Kidney tubule cell (primary cell): ENCODE measurements around the gene SUN2.

ENCODE experiments used
- DNase-seq: peaks from one replicate; pipeline ENCODE4 v3.0.0-alpha.2; 2018; ENCODE audit warnings: low spot score

SUN2 gene

GRCh38 chr22:38753948-38754750, 1.6 kb downstream of the SUN2 start:
- peak; percentile 68 for DNase-seq

- no peak for DNase-seq
Measured at GRCh38 chr22:38751422-38752346, 4.1 kb downstream of the SUN2 start.

GRCh38 chr22:38751066-38751421, 4.8 kb downstream of the SUN2 start:
- no peak for DNase-seq

GRCh38 chr22:38750638-38751037, 5.2 kb downstream of the SUN2 start:
- no peak for DNase-seq

- DNase-seq: no peak
Measured at GRCh38 chr22:38750104-38750503, 5.7 kb downstream of the SUN2 start.

GRCh38 chr22:38748487-38749136, 7.2 kb downstream of the SUN2 start:
- no peak for DNase-seq

GRCh38 chr22:38745676-38746460, 9.9 kb downstream of the SUN2 start:
- DNase-seq: no peak

GRCh38 chr22:38744981-38745380, 10.8 kb downstream of the SUN2 start:
- no peak for DNase-seq

GRCh38 chr22:38742176-38742942, 13.4 kb downstream of the SUN2 start:
- no peak for DNase-seq

- DNase-seq: no peak
Measured at GRCh38 chr22:38741576-38741975, 14.2 kb downstream of the SUN2 start.

- DNase-seq: no peak
Measured at GRCh38 chr22:38741166-38741565, 14.6 kb downstream of the SUN2 start.

GRCh38 chr22:38740754-38741153, 15.0 kb downstream of the SUN2 start:
- no peak for DNase-seq

GRCh38 chr22:38740116-38740723, 15.6 kb downstream of the SUN2 start:
- DNase-seq: no peak

GRCh38 chr22:38739300-38740055, 16.3 kb downstream of the SUN2 start:
- DNase-seq: no peak

GRCh38 chr22:38738475-38739070, 17.2 kb downstream of the SUN2 start:
- DNase-seq: no peak

GRCh38 chr22:38737302-38738060, 18.3 kb downstream of the SUN2 start:
- peak; percentile 72 for DNase-seq

- DNase-seq: no peak
Measured at GRCh38 chr22:38736257-38736570, 19.6 kb downstream of the SUN2 start.

GRCh38 chr22:38735465-38736256, 20.1 kb downstream of the SUN2 start:
- DNase-seq: peak; percentile 55
